Medulla oblongata (tissue), 1 donor: ENCODE data around the gene PCDHB10.
"Not testable (repeated sequence)": the region's sequence is repeated elsewhere in the genome, so short reads cannot be mapped to it uniquely, and the experiment has no call there.

Experiments used
- DNase-seq: peaks from one replicate; pipeline ENCODE4 v3.0.0-alpha.2; 2015; ENCODE audit errors: extremely low spot score

Gene PCDHB10

DNA sequence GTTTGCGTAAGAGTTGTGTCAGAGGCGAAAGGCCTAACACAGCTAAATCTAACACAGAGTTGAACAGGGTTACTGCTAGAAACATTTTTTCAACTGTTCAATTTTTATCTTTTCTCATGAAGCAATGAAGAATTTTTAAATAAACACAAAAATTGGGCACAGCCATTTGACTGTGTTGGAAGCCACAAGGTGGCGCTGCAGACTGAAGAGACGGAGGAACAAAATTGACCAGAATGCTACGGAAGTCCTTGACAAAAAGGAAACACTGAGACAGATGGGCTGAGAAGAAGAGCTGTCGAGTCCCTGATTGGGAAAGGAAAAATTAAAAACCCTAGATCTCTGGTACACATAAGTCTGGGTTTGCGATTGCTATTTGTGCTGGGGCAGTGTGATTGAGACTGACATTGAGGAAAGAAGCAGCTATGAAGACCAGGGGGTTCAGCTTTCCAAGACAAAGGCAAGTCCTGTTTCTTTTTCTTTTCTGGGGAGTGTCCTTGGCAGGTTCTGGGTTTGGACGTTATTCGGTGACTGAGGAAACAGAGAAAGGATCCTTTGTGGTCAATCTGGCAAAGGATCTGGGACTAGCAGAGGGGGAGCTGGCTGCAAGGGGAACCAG lies 5.1 kb upstream of the PCDHB10 start, which contains the start of gene PCDHB9:
PCDHB9 (plus strand) TSS at position 265 of the 616 bp plus-strand sequence; CDS start at position 423, 158 bp downstream.
- peak; percentile 18 for DNase-seq

DNA sequence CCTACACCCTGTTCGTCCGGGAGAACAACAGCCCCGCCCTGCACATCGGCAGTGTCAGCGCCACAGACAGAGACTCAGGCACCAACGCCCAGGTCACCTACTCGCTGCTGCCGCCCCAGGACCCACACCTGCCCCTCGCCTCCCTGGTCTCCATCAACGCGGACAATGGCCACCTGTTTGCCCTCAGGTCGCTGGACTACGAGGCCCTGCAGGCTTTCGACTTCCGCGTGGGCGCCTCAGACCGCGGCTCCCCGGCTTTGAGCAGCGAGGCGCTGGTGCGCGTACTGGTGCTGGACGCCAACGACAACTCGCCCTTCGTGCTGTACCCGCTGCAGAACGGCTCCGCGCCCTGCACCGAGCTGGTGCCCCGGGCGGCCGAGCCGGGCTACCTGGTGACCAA lies 3.5 kb upstream of the PCDHB10 start:
- DNase-seq = not testable (repeated sequence)

DNA sequence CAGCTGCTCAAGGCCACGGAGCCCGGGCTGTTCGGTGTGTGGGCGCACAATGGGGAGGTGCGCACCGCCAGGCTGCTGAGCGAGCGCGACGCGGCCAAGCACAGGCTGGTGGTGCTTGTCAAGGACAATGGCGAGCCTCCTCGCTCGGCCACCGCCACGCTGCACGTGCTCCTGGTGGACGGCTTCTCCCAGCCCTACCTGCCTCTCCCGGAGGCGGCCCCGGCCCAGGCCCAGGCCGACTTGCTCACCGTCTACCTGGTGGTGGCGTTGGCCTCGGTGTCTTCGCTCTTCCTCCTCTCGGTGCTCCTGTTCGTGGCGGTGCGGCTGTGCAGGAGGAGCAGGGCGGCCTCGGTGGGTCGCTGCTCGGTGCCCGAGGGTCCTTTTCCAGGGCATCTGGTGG lies 3.0 kb upstream of the PCDHB10 start:
- DNase-seq = not testable (repeated sequence)

DNA sequence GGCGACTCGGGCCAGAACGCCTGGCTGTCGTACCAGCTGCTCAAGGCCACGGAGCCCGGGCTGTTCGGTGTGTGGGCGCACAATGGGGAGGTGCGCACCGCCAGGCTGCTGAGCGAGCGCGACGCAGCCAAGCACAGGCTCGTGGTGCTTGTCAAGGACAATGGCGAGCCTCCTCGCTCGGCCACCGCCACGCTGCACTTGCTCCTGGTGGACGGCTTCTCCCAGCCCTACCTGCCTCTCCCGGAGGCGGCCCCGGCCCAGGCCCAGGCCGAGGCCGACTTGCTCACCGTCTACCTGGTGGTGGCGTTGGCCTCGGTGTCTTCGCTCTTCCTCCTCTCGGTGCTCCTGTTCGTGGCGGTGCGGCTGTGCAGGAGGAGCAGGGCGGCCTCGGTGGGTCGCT lies 2.2 kb downstream of the PCDHB10 start:
- DNase-seq = not testable (repeated sequence)

DNA sequence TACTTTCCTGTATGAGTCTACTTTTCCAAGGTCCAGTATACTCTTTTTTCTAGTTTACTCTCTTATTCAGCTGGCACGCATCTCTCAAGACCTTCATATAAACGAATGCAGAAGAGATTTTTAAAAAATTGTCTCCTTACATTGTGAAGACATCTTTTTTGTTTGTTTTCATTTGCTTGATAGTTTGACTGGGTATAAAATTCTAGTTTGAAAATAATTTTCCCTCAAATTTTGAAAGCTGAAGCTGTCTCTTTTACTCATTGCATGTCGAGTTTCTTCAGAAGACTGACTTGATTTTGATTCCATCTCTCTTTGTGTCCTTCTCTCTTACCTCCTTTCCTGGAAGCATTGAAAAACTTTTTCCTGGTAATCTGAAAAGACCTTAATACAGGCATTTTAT lies 4.2 kb downstream of the PCDHB10 start:
- no peak for DNase-seq

- DNase-seq = no peak
Observed at GRCh38 chr5:141199359-141200235, 7.4 kb downstream of the PCDHB10 start, which contains the start of gene PCDHB11. Gene PCDHB11 (plus strand): TSS chr5:141199627. CDS start chr5:141199775, 148 bp downstream.

DNA sequence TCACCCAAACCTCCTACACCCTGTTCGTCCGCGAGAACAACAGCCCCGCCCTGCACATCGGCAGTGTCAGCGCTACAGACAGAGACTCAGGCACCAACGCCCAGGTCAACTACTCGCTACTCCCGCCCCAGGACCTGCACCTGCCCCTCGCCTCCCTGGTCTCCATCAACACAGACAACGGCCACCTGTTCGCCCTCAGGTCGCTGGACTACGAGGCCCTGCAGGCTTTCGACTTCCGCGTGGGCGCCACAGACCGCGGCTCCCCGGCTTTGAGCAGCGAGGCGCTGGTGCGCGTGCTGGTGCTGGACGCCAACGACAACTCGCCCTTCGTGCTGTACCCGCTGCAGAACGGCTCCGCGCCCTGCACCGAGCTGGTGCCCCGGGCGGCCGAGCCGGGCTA lies 9.0 kb downstream of the PCDHB10 start:
- not testable (repeated sequence) for DNase-seq

DNA sequence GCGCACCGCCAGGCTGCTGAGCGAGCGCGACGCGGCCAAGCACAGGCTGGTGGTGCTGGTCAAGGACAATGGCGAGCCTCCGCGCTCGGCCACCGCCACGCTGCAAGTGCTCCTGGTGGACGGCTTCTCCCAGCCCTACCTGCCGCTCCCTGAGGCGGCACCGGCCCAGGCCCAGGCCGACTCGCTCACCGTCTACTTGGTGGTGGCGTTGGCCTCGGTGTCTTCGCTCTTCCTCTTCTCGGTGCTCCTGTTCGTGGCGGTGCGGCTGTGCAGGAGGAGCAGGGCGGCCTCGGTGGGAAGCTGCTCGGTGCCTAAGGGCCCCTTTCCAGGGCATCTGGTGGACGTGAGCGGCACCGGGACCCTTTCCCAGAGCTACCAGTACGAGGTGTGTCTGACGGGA lies 9.5 kb downstream of the PCDHB10 start:
- DNase-seq = not testable (repeated sequence)

- DNase-seq = peak; percentile 14
Observed at GRCh38 chr5:141208478-141208877, 16.3 kb downstream of the PCDHB10 start, which contains the start of gene PCDHB12. Gene PCDHB12 (plus strand): TSS chr5:141208719. CDS start chr5:141208908, 189 bp downstream.

DNA sequence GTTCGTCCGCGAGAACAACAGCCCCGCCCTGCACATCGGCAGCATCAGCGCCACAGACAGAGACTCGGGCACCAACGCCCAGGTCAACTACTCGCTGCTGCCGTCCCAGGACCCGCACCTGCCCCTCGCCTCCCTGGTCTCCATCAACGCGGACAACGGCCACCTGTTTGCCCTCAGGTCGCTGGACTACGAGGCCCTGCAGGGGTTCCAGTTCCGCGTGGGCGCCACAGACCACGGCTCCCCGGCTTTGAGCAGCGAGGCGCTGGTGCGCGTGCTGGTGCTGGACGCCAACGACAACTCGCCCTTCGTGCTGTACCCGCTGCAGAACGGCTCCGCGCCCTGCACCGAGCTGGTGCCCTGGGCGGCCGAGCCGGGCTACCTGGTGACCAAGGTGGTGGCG lies 18.1 kb downstream of the PCDHB10 start:
- not testable (repeated sequence) for DNase-seq

- not testable (repeated sequence) for DNase-seq
Observed at GRCh38 chr5:141210849-141211248, 18.7 kb downstream of the PCDHB10 start.

GRCh38 chr5:141213656-141214339 lies 21.6 kb downstream of the PCDHB10 start, which contains the start of gene PCDHB13:
Gene PCDHB13 (plus strand): TSS chr5:141213919. CDS start chr5:141214124, 205 bp downstream.
- DNase-seq = peak; percentile 21

GRCh38 chr5:141214583-141214982 lies 22.4 kb downstream of the PCDHB10 start:
- DNase-seq = not testable (repeated sequence)

DNA sequence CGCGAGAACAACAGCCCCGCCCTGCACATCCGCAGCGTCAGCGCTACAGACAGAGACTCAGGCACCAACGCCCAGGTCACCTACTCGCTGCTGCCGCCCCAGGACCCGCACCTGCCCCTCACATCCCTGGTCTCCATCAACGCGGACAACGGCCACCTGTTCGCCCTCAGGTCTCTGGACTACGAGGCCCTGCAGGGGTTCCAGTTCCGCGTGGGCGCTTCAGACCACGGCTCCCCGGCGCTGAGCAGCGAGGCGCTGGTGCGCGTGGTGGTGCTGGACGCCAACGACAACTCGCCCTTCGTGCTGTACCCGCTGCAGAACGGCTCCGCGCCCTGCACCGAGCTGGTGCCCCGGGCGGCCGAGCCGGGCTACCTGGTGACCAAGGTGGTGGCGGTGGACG lies 23.4 kb downstream of the PCDHB10 start:
- not testable (repeated sequence) for DNase-seq

DNA sequence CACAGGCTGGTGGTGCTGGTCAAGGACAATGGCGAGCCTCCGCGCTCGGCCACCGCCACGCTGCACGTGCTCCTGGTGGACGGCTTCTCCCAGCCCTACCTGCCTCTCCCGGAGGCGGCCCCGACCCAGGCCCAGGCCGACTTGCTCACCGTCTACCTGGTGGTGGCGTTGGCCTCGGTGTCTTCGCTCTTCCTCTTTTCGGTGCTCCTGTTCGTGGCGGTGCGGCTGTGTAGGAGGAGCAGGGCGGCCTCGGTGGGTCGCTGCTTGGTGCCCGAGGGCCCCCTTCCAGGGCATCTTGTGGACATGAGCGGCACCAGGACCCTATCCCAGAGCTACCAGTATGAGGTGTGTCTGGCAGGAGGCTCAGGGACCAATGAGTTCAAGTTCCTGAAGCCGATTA lies 23.9 kb downstream of the PCDHB10 start:
- not testable (repeated sequence) for DNase-seq

DNA sequence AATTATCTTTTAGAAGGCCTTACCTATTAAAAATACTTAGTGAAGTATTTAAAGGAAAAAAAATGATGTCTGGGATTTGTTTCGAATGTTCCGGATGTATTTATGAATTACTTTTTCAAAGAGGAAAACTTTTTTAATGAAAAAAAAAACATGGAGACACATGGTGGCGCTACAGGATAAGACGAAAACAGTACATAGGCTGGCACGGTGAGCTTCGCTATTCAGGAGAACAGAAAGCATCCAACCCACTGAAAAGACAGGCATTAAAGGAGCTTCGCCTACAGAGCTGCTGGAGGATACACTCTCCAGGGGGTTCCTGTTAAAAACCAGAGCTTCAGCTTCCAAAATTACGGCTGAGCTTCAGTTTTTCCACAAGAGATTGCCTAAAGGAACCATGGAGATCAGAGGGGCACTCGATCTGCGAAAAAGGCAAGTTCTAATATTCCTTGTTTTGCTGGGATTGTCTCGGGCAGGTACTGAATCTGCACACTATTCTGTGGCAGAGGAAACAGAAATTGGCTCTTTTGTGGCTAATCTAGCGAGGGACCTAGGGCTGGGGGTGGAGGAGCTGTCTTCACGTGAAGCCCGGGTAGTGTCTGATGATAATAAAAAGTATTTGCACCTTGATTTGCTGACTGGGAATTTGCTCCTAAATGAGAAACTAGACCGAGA lies 31.1 kb downstream of the PCDHB10 start, which contains the start of gene PCDHB14:
PCDHB14 (plus strand) TSS at position 232 of the 672 bp plus-strand sequence; CDS start at position 395, 163 bp downstream.
- peak; percentile 9 for DNase-seq

DNA sequence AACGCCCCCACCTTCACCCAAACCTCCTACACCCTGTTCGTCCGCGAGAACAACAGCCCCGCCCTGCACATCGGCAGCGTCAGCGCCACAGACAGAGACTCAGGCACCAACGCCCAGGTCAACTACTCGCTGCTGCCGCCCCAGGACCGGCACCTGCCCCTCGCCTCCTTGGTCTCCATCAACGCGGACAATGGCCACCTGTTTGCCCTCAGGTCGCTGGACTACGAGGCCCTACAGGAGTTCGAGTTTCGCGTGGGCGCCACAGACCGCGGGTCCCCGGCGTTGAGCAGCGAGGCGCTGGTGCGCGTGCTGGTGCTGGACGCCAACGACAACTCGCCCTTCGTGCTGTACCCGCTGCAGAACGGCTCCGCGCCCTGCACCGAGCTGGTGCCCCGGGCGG lies 32.7 kb downstream of the PCDHB10 start:
- not testable (repeated sequence) for DNase-seq

- not testable (repeated sequence) for DNase-seq
Observed at GRCh38 chr5:141225421-141225820, 33.3 kb downstream of the PCDHB10 start.

GRCh38 chr5:141234109-141234667 lies 42.0 kb downstream of the PCDHB10 start:
- no peak for DNase-seq

DNA sequence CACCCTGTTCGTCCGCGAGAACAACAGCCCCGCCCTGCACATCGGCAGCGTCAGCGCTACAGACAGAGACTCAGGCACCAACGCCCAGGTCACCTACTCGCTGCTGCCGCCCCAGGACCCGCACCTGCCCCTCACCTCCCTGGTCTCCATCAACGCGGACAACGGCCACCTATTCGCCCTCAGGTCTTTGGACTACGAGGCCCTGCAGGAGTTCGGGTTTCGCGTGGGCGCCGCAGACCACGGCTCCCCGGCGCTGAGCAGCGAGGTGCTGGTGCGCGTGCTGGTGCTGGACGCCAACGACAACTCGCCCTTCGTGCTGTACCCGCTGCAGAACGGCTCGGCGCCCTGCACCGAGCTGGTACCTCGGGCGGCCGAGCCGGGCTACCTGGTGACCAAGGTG lies 43.8 kb downstream of the PCDHB10 start:
- not testable (repeated sequence) for DNase-seq
